ENCODE results near the gene CLCN1. TPM values are rescaled to one million over a fixed set of nuclear protein-coding genes. Genes with fewer than 3 reads are reported as not detected.
A peak's percentile ranks its signal among the peaks of the same experiment; 100 is the strongest.
"Not testable (repeated sequence)": the region's sequence is repeated elsewhere in the genome, so short reads cannot be mapped to it uniquely, and the experiment has no call there.

Gene CLCN1
- total RNA-seq, 1 experiment from 2014 or later = not detected

- DNase-seq (ENCODE audit: low spot score) = no peak
Measured at GRCh38 chr7:143384661-143385631, 69.0 kb downstream of the CLCN1 start.

GRCh38 chr7:143385891-143386781 is 70.2 kb downstream of the CLCN1 start:
- DNase-seq (ENCODE audit: low spot score) = no peak

- no peak for DNase-seq (ENCODE audit: low spot score)
Measured at GRCh38 chr7:143387156-143387975, 71.5 kb downstream of the CLCN1 start.

- no peak for DNase-seq (ENCODE audit: low spot score)
Measured at GRCh38 chr7:143388051-143388450, 72.1 kb downstream of the CLCN1 start.

GRCh38 chr7:143388491-143389101 is 72.7 kb downstream of the CLCN1 start:
- DNase-seq (ENCODE audit: low spot score) = no peak

- no peak for DNase-seq (ENCODE audit: low spot score)
Measured at GRCh38 chr7:143389316-143390103, 73.6 kb downstream of the CLCN1 start.

- DNase-seq (ENCODE audit: low spot score) = no peak
Measured at GRCh38 chr7:143390104-143390772, 74.3 kb downstream of the CLCN1 start.

- no peak for DNase-seq (ENCODE audit: low spot score)
Measured at GRCh38 chr7:143390773-143391317, 74.9 kb downstream of the CLCN1 start.

- DNase-seq (ENCODE audit: low spot score) = peak; percentile 54
Measured at GRCh38 chr7:143391462-143392404, 75.8 kb downstream of the CLCN1 start.

GRCh38 chr7:143392427-143392826 is 76.5 kb downstream of the CLCN1 start:
- DNase-seq (ENCODE audit: low spot score) = not testable (repeated sequence)

- no peak for DNase-seq (ENCODE audit: low spot score)
Measured at GRCh38 chr7:143392875-143393266, 77.0 kb downstream of the CLCN1 start.

GRCh38 chr7:143393267-143394041 is 77.5 kb downstream of the CLCN1 start:
- no peak for DNase-seq (ENCODE audit: low spot score)

- no peak for DNase-seq (ENCODE audit: low spot score)
Measured at GRCh38 chr7:143394068-143394467, 78.2 kb downstream of the CLCN1 start.

GRCh38 chr7:143394777-143395176 is 78.9 kb downstream of the CLCN1 start:
- DNase-seq (ENCODE audit: low spot score) = no peak

- no peak for DNase-seq (ENCODE audit: low spot score)
Measured at GRCh38 chr7:143395187-143396149, 79.6 kb downstream of the CLCN1 start.

- DNase-seq (ENCODE audit: low spot score) = no peak
Measured at GRCh38 chr7:143396182-143396581, 80.3 kb downstream of the CLCN1 start.
